Neural cell (in vitro differentiated cells): ENCODE data around the gene MAP6. TPM values are rescaled to one million over a fixed set of nuclear protein-coding genes. Genes with fewer than 3 reads are reported as not detected.

ENCODE experiments used
- H2AFZ ChIP-seq: fragments of 200-600, 300-800 bp; sonication (generic), shearing (Covaris generic); 2 replicates; pipeline ENCODE4 v1.6.0; 2014; ENCODE audit warnings: low read depth, mild to moderate bottlenecking, antibody characterized with exemption, low read length, moderate library complexity
- H3F3A ChIP-seq: fragments of 200-600 bp; shearing (Covaris generic); 2 replicates; pipeline ENCODE4 v1.6.1; 2016; ENCODE audit warnings: mild to moderate bottlenecking, moderate library complexity, mixed read lengths, antibody characterized with exemption, low read length; ENCODE audit not compliant: insufficient read depth, poor library complexity, severe bottlenecking
- H3K27ac ChIP-seq: fragments of 200-600, 300-800 bp; sonication (generic), shearing (Covaris generic); 2 replicates; pipeline ENCODE4 v1.5.1; 2014; ENCODE audit warnings: mild to moderate bottlenecking, low read length, moderate library complexity
- H3K27me3 ChIP-seq: fragments of 300-800, 200-600 bp; sonication (generic), shearing (Covaris generic); 2 replicates; pipeline ENCODE4 v1.6.0; 2014; ENCODE audit warnings: mild to moderate bottlenecking, low read depth, low read length, moderate library complexity; ENCODE audit not compliant: insufficient read depth
- H3K36me3 ChIP-seq: fragments of 300-800, 200-600 bp; sonication (generic), shearing (Covaris generic); 2 replicates; pipeline ENCODE4 v1.5.1; 2014; ENCODE audit warnings: mild to moderate bottlenecking, antibody characterized with exemption, low read length, moderate library complexity; ENCODE audit not compliant: insufficient read depth
- H3K4me2 ChIP-seq: fragments of 300-800, 200-600 bp; sonication (generic), shearing (Covaris generic); 2 replicates; pipeline ENCODE4 v1.6.0; 2014; ENCODE audit warnings: mild to moderate bottlenecking, low read length
- H3K4me3 ChIP-seq: fragments of 300-800, 200-600 bp; sonication (generic), shearing (Covaris generic); 2 replicates; pipeline ENCODE4 v1.5.1; 2014; ENCODE audit warnings: mild to moderate bottlenecking, low read length, moderate library complexity
- H3K79me2 ChIP-seq: fragments of 200-600 bp; shearing (Covaris generic); replicated peaks from 2 replicates; pipeline ENCODE4 v1.6.0; 2014; ENCODE audit warnings: mild to moderate bottlenecking, low read length, moderate library complexity; ENCODE audit not compliant: insufficient read depth
- H3K9ac ChIP-seq: fragments of 300-800, 200-600 bp; sonication (generic), shearing (Covaris generic); 2 replicates; pipeline ENCODE4 v1.6.1; 2016; ENCODE audit warnings: mild to moderate bottlenecking, low read length, mixed read lengths
- H3K9me2 ChIP-seq: fragments of 200-600 bp; shearing (Covaris generic); 2 replicates; pipeline ENCODE4 v1.6.1; 2016; ENCODE audit warnings: mild to moderate bottlenecking, low read length, mixed read lengths; ENCODE audit not compliant: insufficient read depth
- H3K9me3 ChIP-seq: fragments of 200-600, 300-800 bp; sonication (generic), shearing (Covaris generic); 2 replicates; pipeline ENCODE4 v1.6.1; 2016; ENCODE audit warnings: mild to moderate bottlenecking, mixed run types, low read length, moderate library complexity, mixed read lengths
- H4K20me1 ChIP-seq: fragments of 200-600 bp; shearing (Covaris generic); 2 replicates; pipeline ENCODE4 v1.6.1; 2016; ENCODE audit warnings: mild to moderate bottlenecking, mixed run types; ENCODE audit not compliant: insufficient read depth
- CTCF ChIP-seq: fragments of 450-650 bp; IDR thresholded peaks from 2 replicates; pipeline ENCODE4 v1.5.1; 2014; ENCODE audit warnings: antibody characterized with exemption, mild to moderate bottlenecking, moderate library complexity; ENCODE audit not compliant: poor library complexity, severe bottlenecking
- EP300 ChIP-seq: fragments of 450-650 bp; conservative IDR thresholded peaks from 2 replicates; pipeline ENCODE4 v1.6.1; 2014; ENCODE audit warnings: antibody characterized with exemption, mild to moderate bottlenecking, moderate library complexity; ENCODE audit not compliant: poor library complexity, severe bottlenecking
- EZH2 ChIP-seq: fragments of 200-600, 300-800 bp; shearing (Covaris generic), sonication (generic); IDR thresholded peaks from 2 replicates; pipeline ENCODE4 v1.6.1; 2014; ENCODE audit warnings: antibody characterized with exemption, low read length, borderline replicate concordance, mild to moderate bottlenecking; ENCODE audit not compliant: insufficient read depth, poor library complexity, severe bottlenecking
- MXI1 ChIP-seq: fragments of 450-650 bp; conservative IDR thresholded peaks from 2 replicates; pipeline ENCODE4 v1.6.1; 2014; ENCODE audit warnings: antibody characterized with exemption, mild to moderate bottlenecking; ENCODE audit not compliant: poor library complexity, severe bottlenecking
- POLR2AphosphoS5 ChIP-seq: IDR thresholded peaks from 2 replicates; pipeline ENCODE4 v1.6.1; 2012
- RAD21 ChIP-seq: fragments of 450-650 bp; conservative IDR thresholded peaks from 2 replicates; pipeline ENCODE4 v1.6.1; 2014; ENCODE audit warnings: antibody characterized with exemption, mild to moderate bottlenecking, moderate library complexity
- REST ChIP-seq: IDR thresholded peaks from 2 replicates; pipeline ENCODE4 v1.6.1; 2012; ENCODE audit warnings: borderline replicate concordance
- SMC3 ChIP-seq: fragments of 450-650 bp; conservative IDR thresholded peaks from 2 replicates; pipeline ENCODE4 v1.6.1; 2014; ENCODE audit warnings: antibody characterized with exemption, mild to moderate bottlenecking, moderate library complexity; ENCODE audit not compliant: poor library complexity
- TAF1 ChIP-seq: IDR thresholded peaks from 2 replicates; pipeline ENCODE4 v1.6.1; 2012; ENCODE audit warnings: low read depth
- polyA plus RNA-seq: library from polyadenylated mRNA; depleted of rRNA; stranded (reverse); fragments of >200 nt; gene quantifications from 2 replicates; pipeline ENCODE4 v1.2.3, GENCODE V29; 2014

The MAP6 gene
- polyA plus RNA-seq, 1 donor from 2014 or later: 178 TPM

- peak overlapping the region; percentile 88 for H2AFZ ChIP-seq
- peak overlapping the region; percentile 90 for H3K27ac ChIP-seq
- no peak for TF ChIP-seq TAF1
- peak; percentile 53 for TF ChIP-seq SMC3
- H3K9ac ChIP-seq: peak overlapping the region; percentile 97
- no peaks in the 10 kb centered on the region for H3K79me2 ChIP-seq
- no peaks in the 10 kb centered on the region for H4K20me1 ChIP-seq
- no peaks in the 10 kb centered on the region for H3K9me2 ChIP-seq
- H3K27me3 ChIP-seq: no peaks in the 10 kb centered on the region
- H3K9me3 ChIP-seq: no peaks in the 10 kb centered on the region
- no peaks in the 10 kb centered on the region for H3K36me3 ChIP-seq
- peak overlapping the region; percentile 78 for H3K4me3 ChIP-seq
- H3F3A ChIP-seq: peaks cover 3% of the 10 kb centered on the region
- H3K4me2 ChIP-seq: peak overlapping the region; percentile 55
These were observed 84.8 kb downstream of the MAP6 start for GRCh38 chr11:75583718-75584658.

- Histone ChIP-seq H3K4me3 (peak overlapping the region; percentile 78), H3K27me3 (no peaks in the 10 kb centered on the region), H2AFZ (peak overlapping the region; percentile 88), H3K27ac (peak overlapping the region; percentile 90), H3K4me2 (peak overlapping the region; percentile 30), H3K9me3 (no peaks in the 10 kb centered on the region), H3K9me2 (no peaks in the 10 kb centered on the region), H3F3A (peaks cover 3% of the 10 kb centered on the region), H3K79me2 (no peaks in the 10 kb centered on the region), H4K20me1 (no peaks in the 10 kb centered on the region), H3K36me3 (no peaks in the 10 kb centered on the region), H3K9ac (peak overlapping the region; percentile 97)
- TF ChIP-seq MXI1 (peak; percentile 46), POLR2AphosphoS5 (peak; percentile 81), EZH2 (no peak), RAD21 (peak; percentile 47), CTCF (peak; percentile 60), REST (no peak), SMC3 (no peak), EP300 (peak; percentile 21), TAF1 (no peak)
These were observed 85.7 kb downstream of the MAP6 start for GRCh38 chr11:75582895-75583717.
